ENCODE data around the gene PANK1.

PANK1 gene

GRCh38 chr10:89613582-89613981 is 31.5 kb downstream of the PANK1 start:
- FAIRE-seq = no peak

- FAIRE-seq = no peak
Measured at GRCh38 chr10:89611282-89611681, 33.8 kb downstream of the PANK1 start.

GRCh38 chr10:89609833-89610346 is 35.2 kb downstream of the PANK1 start:
- no peak for FAIRE-seq

- FAIRE-seq = no peak
Measured at GRCh38 chr10:89604200-89604599, 40.8 kb downstream of the PANK1 start.

- FAIRE-seq = no peak
Measured at GRCh38 chr10:89602919-89603318, 42.1 kb downstream of the PANK1 start.

- FAIRE-seq = no peak
Measured at GRCh38 chr10:89601728-89602361, 43.2 kb downstream of the PANK1 start.

GRCh38 chr10:89600041-89600440 is 45.0 kb downstream of the PANK1 start:
- no peak for FAIRE-seq

GRCh38 chr10:89593043-89593442 is 52.0 kb downstream of the PANK1 start:
- no peak for FAIRE-seq

- no peak for FAIRE-seq
Measured at GRCh38 chr10:89592539-89592938, 52.5 kb downstream of the PANK1 start.

GRCh38 chr10:89591796-89592271 is 53.2 kb downstream of the PANK1 start:
- FAIRE-seq = no peak

- no peak for FAIRE-seq
Measured at GRCh38 chr10:89591111-89591795, 53.8 kb downstream of the PANK1 start.

GRCh38 chr10:89590326-89590725 is 54.7 kb downstream of the PANK1 start:
- FAIRE-seq = no peak

- no peak for FAIRE-seq
Measured at GRCh38 chr10:89589101-89589720, 55.8 kb downstream of the PANK1 start.

- FAIRE-seq = no peak
Measured at GRCh38 chr10:89588671-89589070, 56.4 kb downstream of the PANK1 start.

GRCh38 chr10:89582022-89582421 is 63.0 kb downstream of the PANK1 start:
- FAIRE-seq = no peak

GRCh38 chr10:89580243-89580642 is 64.8 kb downstream of the PANK1 start:
- no peak for FAIRE-seq

GRCh38 chr10:89576696-89577095 is 68.3 kb downstream of the PANK1 start:
- no peak for FAIRE-seq

- no peak for FAIRE-seq
Measured at GRCh38 chr10:89576022-89576421, 69.0 kb downstream of the PANK1 start.

- FAIRE-seq = no peak
Measured at GRCh38 chr10:89575031-89575430, 70.0 kb downstream of the PANK1 start.

- FAIRE-seq = no peak
Measured at GRCh38 chr10:89574368-89574767, 70.7 kb downstream of the PANK1 start.

- FAIRE-seq = no peak
Measured at GRCh38 chr10:89567576-89568245, 77.3 kb downstream of the PANK1 start.

GRCh38 chr10:89566992-89567391 is 78.0 kb downstream of the PANK1 start:
- no peak for FAIRE-seq

All from TTC549 (cell line).